Mesodermal cell (in vitro differentiated cells): ENCODE measurements around the gene KRT3.

Source experiments
- H3K27ac ChIP-seq: 2 replicates; pipeline ENCODE4 v1.7.0; 2013; ENCODE audit warnings: mild to moderate bottlenecking, low read depth, low read length, moderate library complexity; ENCODE audit not compliant: severe bottlenecking
- H3K36me3 ChIP-seq: 2 replicates; pipeline ENCODE4 v1.7.1; 2013; ENCODE audit warnings: mild to moderate bottlenecking, low read length, moderate library complexity; ENCODE audit not compliant: control insufficient read depth, insufficient read depth
- H3K4me1 ChIP-seq: one replicate; pipeline ENCODE4 v1.7.1; 2013; ENCODE audit warnings: mild to moderate bottlenecking, low read length; ENCODE audit not compliant: insufficient read depth, control insufficient read depth, poor library complexity, severe bottlenecking
- H3K4me3 ChIP-seq: 2 replicates; pipeline ENCODE4 v1.7.0; 2013; ENCODE audit warnings: low read length, control low read depth, mild to moderate bottlenecking; ENCODE audit not compliant: insufficient read depth, poor library complexity, severe bottlenecking; ENCODE audit errors: extremely low read depth
- H3K9me3 ChIP-seq: 2 replicates; pipeline ENCODE4 v1.7.1; 2013; ENCODE audit warnings: mild to moderate bottlenecking, low read length, moderate library complexity; ENCODE audit not compliant: control insufficient read depth
- WGBS, 2 experiments: methylation state at CpG; one replicate each; pipeline ENCODE4 v1.1.5; 2013; ENCODE audit warnings: missing lambda C conversion rate in 2 of 2; ENCODE audit not compliant: insufficient coverage in 2 of 2; 5-methylcytosine and 5-hydroxymethylcytosine counted together

The KRT3 gene

DNA sequence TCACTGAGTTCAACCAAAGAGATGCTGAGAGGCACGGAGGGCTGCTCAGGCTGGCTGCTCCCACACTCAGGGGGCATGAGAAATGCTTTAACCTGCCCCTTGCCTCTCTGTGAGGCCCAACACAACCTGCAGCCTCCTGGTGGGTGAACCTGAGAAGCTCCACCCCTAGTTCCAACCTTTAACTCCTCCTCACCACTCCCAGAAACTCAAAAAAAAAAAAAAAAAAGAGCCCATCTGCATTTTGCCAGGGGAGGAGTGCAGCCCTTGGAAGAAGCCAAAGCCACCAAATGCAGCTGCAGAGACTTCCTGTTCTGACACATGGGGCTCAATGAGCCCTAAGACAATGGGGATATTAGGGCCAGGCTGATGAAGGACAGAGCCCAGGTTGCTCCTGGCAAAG is 9.1 kb upstream of the KRT3 start:
- 25 to 50% methylated on average over 1 of the region's 1 CpG for WGBS, 2 experiments
- Histone ChIP-seq H3K4me3 (no peak overlapping the region), H3K4me1 (peaks cover 5% of the 10 kb centered on the region), H3K36me3 (no peaks in the 10 kb centered on the region), H3K27ac (no peak overlapping the region), H3K9me3 (no peaks in the 10 kb centered on the region)

DNA sequence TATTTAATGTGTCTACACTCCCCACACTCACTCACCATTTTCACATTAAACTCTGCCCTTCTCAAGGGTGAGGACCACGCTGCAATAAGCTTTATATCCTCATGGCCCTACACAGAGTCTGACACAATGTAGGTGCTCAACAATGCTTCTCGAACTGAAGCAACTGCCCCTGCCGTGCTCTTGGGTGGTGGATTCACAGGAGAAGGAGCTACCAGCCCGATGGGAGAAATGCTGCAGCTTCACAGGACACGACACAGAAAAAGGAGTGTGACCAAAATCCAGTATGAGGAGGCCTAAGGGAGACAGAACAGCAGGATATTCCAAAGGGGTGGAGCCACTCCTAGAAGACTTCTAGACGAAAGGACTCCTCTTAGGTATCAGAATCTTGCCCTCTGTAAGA is 6.5 kb upstream of the KRT3 start:
- Histone ChIP-seq H3K9me3 (no peaks in the 10 kb centered on the region), H3K4me1 (peaks cover 25% of the 10 kb centered on the region), H3K27ac (no peak overlapping the region), H3K4me3 (no peak overlapping the region), H3K36me3 (no peaks in the 10 kb centered on the region)
- 75 to 77% methylated on average over 6 of the region's 6 CpGs for WGBS, 2 experiments

DNA sequence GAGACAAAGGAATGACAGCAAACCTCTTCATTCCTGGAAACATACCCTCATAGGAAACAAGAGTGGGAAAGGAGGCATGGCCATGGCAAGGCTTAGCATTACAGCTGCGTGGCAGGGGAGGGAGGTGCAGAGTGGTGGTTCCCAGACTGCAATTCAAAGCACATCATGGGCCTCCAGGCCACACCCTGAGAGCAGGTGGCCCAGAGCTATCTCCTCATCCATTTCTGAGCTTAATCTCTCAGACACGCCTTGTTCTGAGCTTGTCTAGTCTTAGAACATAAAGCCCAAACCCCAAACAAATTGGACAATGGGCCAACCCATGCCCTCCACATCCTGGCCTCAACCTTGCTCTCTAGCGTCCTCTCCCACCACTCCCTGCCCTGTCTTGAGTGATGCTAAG is 5.9 kb upstream of the KRT3 start:
- Histone ChIP-seq H3K4me1 (peaks cover 29% of the 10 kb centered on the region), H3K4me3 (no peak overlapping the region), H3K9me3 (no peaks in the 10 kb centered on the region), H3K36me3 (no peaks in the 10 kb centered on the region), H3K27ac (no peak overlapping the region)
- WGBS, 2 experiments: 80 to 100% methylated on average over 2 to 3 of the region's 3 CpGs

DNA sequence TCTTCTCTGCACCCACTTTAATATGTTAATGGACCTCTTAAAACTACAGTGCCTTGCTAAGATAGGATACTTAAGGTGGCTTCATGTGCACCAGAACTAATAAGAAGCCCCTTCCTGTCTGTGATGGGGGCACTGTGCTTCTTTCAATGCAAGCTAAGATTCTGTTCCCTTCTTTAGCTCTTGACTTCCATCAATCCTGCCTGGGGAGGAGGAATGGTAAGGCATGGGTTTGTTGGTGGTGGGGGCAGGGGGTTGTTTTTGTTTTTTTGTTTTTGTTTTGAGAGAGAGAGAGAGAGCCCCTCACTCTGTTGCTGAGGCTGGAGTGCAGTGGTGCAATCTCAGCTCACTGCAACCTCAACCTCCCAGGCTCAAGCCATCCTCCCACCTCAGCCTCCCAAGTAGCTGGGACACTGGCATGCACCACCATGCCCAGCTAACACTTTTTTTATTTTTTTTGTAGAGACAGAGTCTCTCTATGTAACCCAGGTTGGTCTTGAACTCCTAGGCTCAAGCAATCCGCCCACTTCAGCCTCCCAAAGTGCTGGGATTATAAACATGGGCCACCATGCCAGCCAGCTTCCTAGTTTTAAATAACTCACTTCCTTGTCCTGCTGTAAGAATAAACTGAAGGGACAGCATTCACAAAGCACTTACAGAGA is 4.5 kb upstream of the KRT3 start:
- no peak overlapping the region for H3K4me3 ChIP-seq
- H3K36me3 ChIP-seq: no peaks in the 10 kb centered on the region
- WGBS, 2 experiments: 86 to 88% methylated on average over 1 of the region's 1 CpG
- H3K9me3 ChIP-seq: no peaks in the 10 kb centered on the region
- H3K4me1 ChIP-seq: peaks cover 26% of the 10 kb centered on the region
- no peak overlapping the region for H3K27ac ChIP-seq

DNA sequence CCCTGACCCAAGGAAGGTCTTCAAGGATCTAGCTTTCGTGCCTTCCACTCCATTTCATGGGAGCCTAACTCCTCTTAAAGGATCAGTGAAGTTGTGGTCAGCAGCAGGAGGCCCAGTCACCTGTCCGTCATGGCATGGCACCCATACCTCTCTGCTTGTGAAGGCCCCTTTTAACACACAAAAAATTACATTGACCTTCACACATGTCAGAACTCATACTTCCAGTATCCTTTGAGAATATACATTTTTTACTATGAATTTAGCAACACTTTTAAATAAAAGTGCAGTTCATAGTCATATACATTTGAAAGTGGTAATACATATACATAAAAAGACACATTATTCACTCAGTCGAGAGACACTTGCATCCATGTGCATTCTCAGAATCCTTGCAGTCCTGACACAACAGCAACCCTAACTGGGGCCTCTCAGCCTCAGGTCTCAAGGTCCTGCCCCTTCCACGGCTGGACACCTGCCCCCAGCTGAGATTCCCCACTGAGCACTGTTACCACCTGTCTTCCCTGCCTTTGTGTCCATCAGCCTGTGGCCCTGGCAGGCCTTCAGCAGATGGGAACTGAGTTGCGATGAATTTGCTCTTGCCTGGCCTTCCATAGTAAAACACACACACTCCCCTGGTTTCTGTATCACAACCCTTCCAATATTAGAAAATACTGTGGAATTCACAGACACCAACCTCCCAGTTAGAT is 3.7 kb upstream of the KRT3 start:
- H3K27ac ChIP-seq: no peak overlapping the region
- WGBS, 2 experiments: 82 to 83% methylated on average over 4 to 5 of the region's 5 CpGs
- no peaks in the 10 kb centered on the region for H3K9me3 ChIP-seq
- H3K36me3 ChIP-seq: no peaks in the 10 kb centered on the region
- peaks cover 24% of the 10 kb centered on the region for H3K4me1 ChIP-seq
- no peak overlapping the region for H3K4me3 ChIP-seq

DNA sequence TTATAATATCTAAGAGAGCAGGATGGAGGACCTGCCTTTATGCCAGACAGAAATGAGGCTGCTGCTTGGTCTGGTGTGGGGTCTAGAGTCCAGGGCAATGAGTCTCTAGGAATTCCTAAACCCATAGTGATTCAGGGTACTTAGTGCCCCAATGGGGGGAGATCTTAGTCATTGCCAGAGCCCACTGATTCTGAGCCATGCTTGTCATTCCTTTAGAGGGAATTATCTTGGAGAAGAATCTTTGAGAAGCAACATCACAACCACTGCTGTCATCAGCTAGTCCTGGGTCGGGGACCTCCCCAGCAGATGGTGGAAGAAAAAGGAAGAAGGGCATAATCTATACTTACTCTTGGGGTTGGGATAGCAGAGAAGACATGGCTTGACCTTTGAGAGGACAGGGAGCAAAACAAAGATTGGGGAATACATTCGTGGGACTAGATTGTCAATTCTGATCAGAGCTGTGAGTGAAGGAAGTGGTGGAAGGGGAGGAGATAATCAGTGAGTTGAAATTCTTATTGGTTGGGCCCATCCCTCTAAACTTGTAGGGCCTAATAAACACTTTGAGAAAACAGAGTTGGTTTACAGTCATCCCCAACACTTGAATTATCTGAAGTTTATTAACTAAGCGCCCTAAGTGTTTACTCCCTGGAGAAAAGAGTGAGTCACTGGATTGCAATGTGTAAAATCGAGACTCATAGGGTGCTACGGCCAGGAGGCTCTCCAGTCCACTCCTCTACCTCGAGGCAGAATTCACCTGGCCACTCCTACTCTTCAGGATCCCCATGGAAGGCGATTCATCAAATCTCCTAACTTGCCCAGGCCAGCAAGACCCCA is 3.0 kb upstream of the KRT3 start:
- Histone ChIP-seq H3K9me3 (no peaks in the 10 kb centered on the region), H3K4me1 (peaks cover 24% of the 10 kb centered on the region), H3K36me3 (no peaks in the 10 kb centered on the region), H3K4me3 (no peak overlapping the region), H3K27ac (peak overlapping the region; percentile 31)
- 58 to 69% methylated on average over 5 to 6 of the region's 7 CpGs for WGBS, 2 experiments

DNA sequence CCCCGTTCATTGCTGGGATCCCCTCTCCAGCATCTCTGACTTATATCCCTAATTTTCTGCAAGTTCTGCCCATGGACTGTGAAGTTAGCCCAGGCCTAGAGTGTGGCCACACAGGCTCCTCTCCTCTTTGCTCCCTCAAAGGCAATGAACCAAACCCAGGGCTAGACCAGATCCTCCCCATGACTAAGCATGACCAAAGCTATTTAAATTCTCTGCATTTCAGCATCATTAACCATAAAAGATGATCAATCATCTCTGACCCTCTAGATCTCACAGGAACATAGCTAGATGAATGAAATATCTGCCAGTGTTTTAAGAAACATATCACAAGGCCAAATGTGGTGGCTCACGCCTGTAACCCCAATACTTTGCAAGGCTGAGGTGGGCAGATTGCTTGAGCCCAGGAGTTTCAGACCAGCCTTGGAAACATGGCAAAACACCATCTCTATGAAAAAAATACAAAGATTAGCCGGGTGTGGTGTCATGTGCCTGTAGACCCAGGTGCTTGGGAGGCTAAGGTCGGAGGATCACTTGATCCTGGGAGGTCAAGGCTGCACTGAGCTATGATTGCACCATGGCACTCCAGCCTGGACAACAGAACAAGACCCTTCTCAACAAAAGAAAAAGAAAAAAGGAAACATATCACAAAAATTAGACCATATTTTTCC is 2.2 kb upstream of the KRT3 start:
- 89 to 92% methylated on average over 1 to 3 of the region's 4 CpGs for WGBS, 2 experiments
- Histone ChIP-seq H3K4me3 (no peak overlapping the region), H3K4me1 (peaks cover 24% of the 10 kb centered on the region), H3K27ac (peak overlapping the region; percentile 45), H3K36me3 (no peaks in the 10 kb centered on the region), H3K9me3 (no peaks in the 10 kb centered on the region)

DNA sequence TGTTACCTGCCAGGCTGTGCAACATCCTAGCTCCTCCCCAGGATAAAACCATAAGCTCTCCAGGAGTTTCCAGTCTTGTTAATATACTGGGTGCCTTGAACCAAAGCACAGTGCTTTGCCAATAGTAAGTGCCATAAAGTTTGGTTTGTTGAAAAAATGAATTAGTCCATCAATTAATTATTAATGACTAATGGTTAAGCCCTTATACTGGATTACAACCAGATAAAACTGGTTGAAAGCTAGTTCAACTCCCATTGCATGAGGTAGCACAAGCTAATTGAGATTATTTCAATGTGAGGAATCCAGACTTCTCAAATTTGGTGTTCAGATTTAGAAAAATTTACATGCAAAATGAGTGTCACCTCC is 1.6 kb upstream of the KRT3 start:
- Histone ChIP-seq H3K9me3 (no peaks in the 10 kb centered on the region), H3K27ac (no peak overlapping the region), H3K4me1 (peaks cover 24% of the 10 kb centered on the region), H3K4me3 (no peak overlapping the region), H3K36me3 (no peaks in the 10 kb centered on the region)

DNA sequence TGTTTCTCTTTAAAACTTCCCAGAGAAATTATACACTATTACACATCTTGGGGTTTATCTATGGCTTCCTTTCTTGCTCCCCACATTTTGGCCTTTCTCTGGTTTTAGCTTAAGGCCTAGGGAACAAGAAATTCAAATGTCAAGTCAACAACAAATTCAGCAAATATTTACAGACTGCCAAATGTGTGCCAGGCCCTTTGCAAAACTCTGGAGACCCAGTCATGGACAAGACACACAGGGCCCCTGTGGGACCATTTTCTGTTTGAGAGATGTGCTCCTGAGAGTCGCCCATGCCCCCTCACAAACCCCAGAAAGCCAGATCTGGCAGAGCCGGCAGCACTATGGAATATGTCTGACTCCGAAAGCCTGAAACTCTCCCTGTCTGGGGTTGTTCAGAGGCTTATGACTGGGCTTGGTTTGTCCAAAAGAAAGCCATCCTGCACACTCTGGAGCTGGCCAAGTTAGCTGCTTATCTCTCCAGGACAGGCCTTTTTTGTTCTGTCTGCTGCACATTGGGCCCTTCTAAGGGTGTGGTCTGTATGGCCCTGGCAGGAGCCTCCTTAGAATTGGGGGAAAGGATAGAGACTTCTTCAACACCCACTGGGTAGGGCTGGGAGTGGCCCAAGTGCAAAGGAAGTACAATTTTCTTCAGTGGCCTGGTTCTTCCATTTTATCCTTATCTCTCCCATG is 1.1 kb upstream of the KRT3 start:
- no peaks in the 10 kb centered on the region for H3K36me3 ChIP-seq
- 93 to 100% methylated on average over 2 to 3 of the region's 3 CpGs for WGBS, 2 experiments
- no peak overlapping the region for H3K4me3 ChIP-seq
- H3K4me1 ChIP-seq: peaks cover 24% of the 10 kb centered on the region
- no peak overlapping the region for H3K27ac ChIP-seq
- H3K9me3 ChIP-seq: no peaks in the 10 kb centered on the region

DNA sequence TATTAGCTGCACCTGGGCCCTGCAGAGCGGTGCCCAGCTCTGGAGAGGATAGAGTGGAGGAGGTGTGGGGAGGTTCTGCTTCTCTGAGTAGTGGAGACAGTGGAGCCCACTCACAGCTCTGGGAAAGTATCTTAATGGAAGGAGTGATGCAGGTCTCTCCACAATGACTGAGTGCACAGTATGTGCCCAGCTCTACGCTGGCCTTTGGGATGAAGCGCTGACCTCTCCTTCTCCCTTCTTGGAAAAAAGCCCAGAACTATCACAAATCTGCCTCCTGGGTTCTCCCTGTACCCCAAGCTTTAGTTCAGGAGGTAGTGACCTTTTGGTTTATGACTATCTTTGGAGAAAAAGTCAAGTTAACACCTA is 495 bp upstream of the KRT3 start:
- 100% methylated on average over 2 of the region's 3 CpGs; no CpG with 5 or more reads in 1 of the 2 experiments for WGBS, 2 experiments
- no peak overlapping the region for H3K4me3 ChIP-seq
- no peaks in the 10 kb centered on the region for H3K36me3 ChIP-seq
- H3K4me1 ChIP-seq: peaks cover 24% of the 10 kb centered on the region
- no peak overlapping the region for H3K27ac ChIP-seq
- no peaks in the 10 kb centered on the region for H3K9me3 ChIP-seq
